Common myeloid progenitor, CD34-positive (primary cell): ENCODE data around the gene GALNT2.

Experiments
- CTCF ChIA-PET: fragments of 350-600 bp; sonication (Branson Sonifier 250); formaldehyde crosslinking; loops from one replicate; lab custom pipeline; 2021; ENCODE audit warnings: antibody characterized with exemption; lab: Charles Lee
- POLR2A ChIA-PET: fragments of 350-600 bp; sonication (Branson Sonifier 250); formaldehyde crosslinking; loops from one replicate; lab custom pipeline; 2021; ENCODE audit warnings: antibody characterized with exemption; lab: Charles Lee
- DNase-seq, 3 donors: peaks; one replicate each; pipeline versions ENCODE4 v3.0.0 to v3.0.0-alpha.2; 2013
- H3K27ac ChIP-seq, 2 experiments: 1 replicate in 1 of 2; 2 replicates in 1 of 2; pipeline ENCODE4 v1.7.0; 2013; ENCODE audit warnings: inconsistent platforms in 2 of 2, low read length in 2 of 2, mild to moderate bottlenecking in 2 of 2, low read depth in 1 of 2, moderate library complexity in 1 of 2; ENCODE audit not compliant: severe bottlenecking in 2 of 2, insufficient read depth in 1 of 2, poor library complexity in 1 of 2
- H3K27me3 ChIP-seq, 5 experiments: replicated peaks in 2 of 5; 1 replicate in 3 of 5; 2 replicates in 2 of 5; pipeline versions ENCODE4 v1.6.1 to v1.7.0; 2013; ENCODE audit warnings: low read length in 4 of 5, mild to moderate bottlenecking in 2 of 5, moderate library complexity in 2 of 5, inconsistent platforms in 1 of 5; ENCODE audit not compliant: insufficient read depth in 5 of 5, control insufficient read depth in 4 of 5
- H3K36me3 ChIP-seq, 4 experiments: 1 replicate in 2 of 4; 2 replicates in 2 of 4; pipeline versions ENCODE4 v1.6.1 to v1.7.0; 2013; ENCODE audit warnings: low read length in 3 of 4, control low read depth in 1 of 4, mild to moderate bottlenecking in 1 of 4; ENCODE audit not compliant: control insufficient read depth in 4 of 4, insufficient read depth in 4 of 4
- H3K4me1 ChIP-seq, 4 experiments: 1 replicate in 3 of 4; 2 replicates in 1 of 4; pipeline versions ENCODE4 v1.6.1 to v1.7.1; 2013; ENCODE audit warnings: low read length in 3 of 4, mild to moderate bottlenecking in 3 of 4, control low read depth in 1 of 4, inconsistent platforms in 1 of 4, moderate library complexity in 1 of 4; ENCODE audit not compliant: control insufficient read depth in 4 of 4, insufficient read depth in 4 of 4; ENCODE audit errors: control extremely low read depth in 1 of 4
- H3K4me3 ChIP-seq, 7 experiments: 1 replicate in 4 of 7; 2 replicates in 3 of 7; pipeline versions ENCODE4 v1.5.1 to v1.7.0; 2013; ENCODE audit warnings: mild to moderate bottlenecking in 7 of 7, low read length in 6 of 7, moderate library complexity in 6 of 7, inconsistent platforms in 2 of 7, low read depth in 2 of 7, control low read depth in 1 of 7; ENCODE audit not compliant: insufficient read depth in 4 of 7, control insufficient read depth in 1 of 7; ENCODE audit errors: extremely low read depth in 1 of 7
- H3K9me3 ChIP-seq, 5 experiments: 1 replicate in 4 of 5; 2 replicates in 1 of 5; pipeline versions ENCODE4 v1.6.1 to v1.7.1; 2013; ENCODE audit warnings: low read length in 4 of 5, mild to moderate bottlenecking in 2 of 5, inconsistent platforms in 1 of 5, low read depth in 1 of 5, moderate library complexity in 1 of 5; ENCODE audit not compliant: control insufficient read depth in 4 of 5, insufficient read depth in 2 of 5; ENCODE audit errors: control extremely low read depth in 1 of 5
- WGBS: methylation state at CpG from one replicate; pipeline ENCODE4 v1.1.5; 2013; ENCODE audit not compliant: insufficient coverage; 5-methylcytosine and 5-hydroxymethylcytosine counted together

GALNT2 gene

GRCh38 chr1:230057681-230058565 lies 9.1 kb upstream of the GALNT2 start:
- Histone ChIP-seq H3K27ac (no peak overlapping the region), H3K36me3 (no peaks in the 10 kb centered on the region), H3K4me1 (no peaks in the 10 kb centered on the region), H3K4me3 (no peak overlapping the region), H3K27me3 (no peaks in the 10 kb centered on the region), H3K9me3 (peaks cover 0 to 6% (median 0%) of the 10 kb centered on the region in 5 experiments)
- 97% methylated on average over 21 of the region's 24 CpGs for WGBS
- no peak for DNase-seq
- CTCF ChIA-PET = no interaction called here
- POLR2A ChIA-PET = no interaction called here

- no peak for DNase-seq
Measured at GRCh38 chr1:230058626-230059025, 8.4 kb upstream of the GALNT2 start.

GRCh38 chr1:230061801-230062200 lies 5.2 kb upstream of the GALNT2 start:
- Histone ChIP-seq H3K36me3 (no peaks in the 10 kb centered on the region), H3K27ac (no peak overlapping the region), H3K4me3 (no peak overlapping the region), H3K9me3 (peaks cover 0 to 6% (median 0%) of the 10 kb centered on the region in 5 experiments), H3K27me3 (no peaks in the 10 kb centered on the region), H3K4me1 (peaks cover 7 to 15% (median 11%) of the 10 kb centered on the region in 4 experiments)
- ChIA-PET POLR2A (no interaction called here), CTCF (no interaction called here)
- no peak for DNase-seq
- WGBS = no CpG with 5 or more reads among the region's 4 CpGs

More at GRCh38 chr1:230058626-230059025, 8.4 kb upstream of the GALNT2 start:
- Histone ChIP-seq H3K9me3 (peaks cover 0 to 6% (median 0%) of the 10 kb centered on the region in 5 experiments), H3K4me3 (no peak overlapping the region), H3K27ac (no peak overlapping the region), H3K36me3 (no peaks in the 10 kb centered on the region), H3K27me3 (no peaks in the 10 kb centered on the region), H3K4me1 (no peaks in the 10 kb centered on the region)
- POLR2A ChIA-PET = no interaction called here
- WGBS = 80% methylated on average over 1 of the region's 5 CpGs
- CTCF ChIA-PET = no interaction called here

DNA sequence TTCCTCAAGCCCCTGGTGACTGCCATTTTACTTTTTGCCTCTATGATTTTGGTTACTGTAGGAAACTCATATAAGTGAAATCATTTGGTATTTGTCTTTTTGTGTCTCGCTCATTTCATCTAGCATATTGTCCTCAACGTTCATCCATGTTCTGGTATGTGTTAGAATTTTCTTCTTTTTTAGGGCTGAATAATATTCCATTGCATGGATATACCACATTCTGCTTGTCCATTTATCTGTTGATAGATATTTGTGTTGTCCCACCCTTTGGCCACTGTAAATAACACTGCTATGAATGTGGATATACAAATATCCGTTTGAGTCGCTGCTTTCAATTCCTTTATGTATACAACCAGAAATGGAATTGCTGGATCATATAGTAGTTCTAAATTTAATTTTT lies 4.5 kb upstream of the GALNT2 start:
- Histone ChIP-seq H3K36me3 (no peaks in the 10 kb centered on the region), H3K27me3 (no peaks in the 10 kb centered on the region), H3K4me1 (peaks cover 7 to 15% (median 11%) of the 10 kb centered on the region in 4 experiments), H3K27ac (no peak overlapping the region), H3K4me3 (no peak overlapping the region), H3K9me3 (peaks cover 0 to 6% (median 0%) of the 10 kb centered on the region in 5 experiments)
- no peak for DNase-seq
- CTCF ChIA-PET = interaction anchor here (1.2 kb wide), 1 partner anchor 42 kb away, joined by 3 read pairs; no protein-coding TSS in a partner anchor
- POLR2A ChIA-PET = no interaction called here
- WGBS = no CpG with 5 or more reads among the region's 4 CpGs

DNA sequence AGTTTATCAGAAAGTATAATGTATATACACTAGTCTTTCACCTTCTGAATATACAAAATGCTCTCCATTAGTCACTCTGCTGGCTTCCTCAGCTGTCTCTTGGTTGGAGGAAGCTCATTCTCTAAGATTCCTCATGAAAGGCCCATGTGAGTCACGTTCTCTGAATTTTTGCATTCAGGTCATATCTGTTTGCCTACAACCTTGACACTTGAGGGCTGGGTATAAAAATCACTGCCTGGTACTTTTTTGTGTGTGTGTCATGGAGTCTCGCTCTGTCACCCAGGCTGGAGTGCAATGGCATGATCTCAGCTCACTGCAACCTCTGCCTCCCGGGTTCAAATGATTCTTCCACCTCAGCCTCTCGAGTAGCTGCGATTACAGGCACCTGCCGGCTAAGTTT lies 2.8 kb upstream of the GALNT2 start:
- H3K36me3 ChIP-seq = no peaks in the 10 kb centered on the region
- no peaks in the 10 kb centered on the region for H3K27me3 ChIP-seq
- ChIA-PET CTCF (interaction anchor here (1.1 kb wide), 1 partner anchor 19 kb away, joined by 3 read pairs; no protein-coding TSS in a partner anchor), POLR2A (no interaction called here)
- no peak overlapping the region for H3K27ac ChIP-seq
- H3K4me1 ChIP-seq = peaks cover 14 to 29% (median 23%) of the 10 kb centered on the region in 4 experiments
- no peak overlapping the region for H3K4me3 ChIP-seq
- H3K9me3 ChIP-seq = peaks cover 0 to 6% (median 0%) of the 10 kb centered on the region in 5 experiments
- peak in 2 of 3 donors; percentile 13 to 19 for DNase-seq
- WGBS = 93% methylated on average over 2 of the region's 6 CpGs

GRCh38 chr1:230065161-230065560 lies 1.9 kb upstream of the GALNT2 start:
- 100% methylated on average over 1 of the region's 2 CpGs for WGBS
- ChIA-PET CTCF (no interaction called here), POLR2A (no interaction called here)
- H3K36me3 ChIP-seq = no peaks in the 10 kb centered on the region
- peaks cover 0 to 6% (median 0%) of the 10 kb centered on the region in 5 experiments for H3K9me3 ChIP-seq
- no peak overlapping the region for H3K4me3 ChIP-seq
- no peak overlapping the region for H3K27ac ChIP-seq
- H3K4me1 ChIP-seq = peaks cover 14 to 35% (median 24%) of the 10 kb centered on the region in 4 experiments
- DNase-seq = no peak
- no peaks in the 10 kb centered on the region for H3K27me3 ChIP-seq

GRCh38 chr1:230065571-230065970 lies 1.5 kb upstream of the GALNT2 start:
- Histone ChIP-seq H3K4me1 (peaks cover 14 to 38% (median 24%) of the 10 kb centered on the region in 4 experiments), H3K4me3 (peak overlapping the region in 5 of 7 experiments; percentile 72 to 94 (median 90)), H3K36me3 (no peaks in the 10 kb centered on the region), H3K27me3 (no peaks in the 10 kb centered on the region), H3K27ac (peak overlapping the region in 1 of 2 experiments; percentile 84), H3K9me3 (peaks cover 0 to 6% (median 0%) of the 10 kb centered on the region in 5 experiments)
- ChIA-PET POLR2A (interaction anchor here (0.7 kb wide), 1 partner anchor 55 kb away, joined by 4 read pairs; no protein-coding TSS in a partner anchor), CTCF (interaction anchor here (0.8 kb wide), 1 partner anchor 111 kb away, joined by 3 read pairs; no protein-coding TSS in a partner anchor)
- 80% methylated on average over 1 of the region's 2 CpGs for WGBS
- DNase-seq = no peak
